ENCODE results near the gene MLXIP. TPM values are rescaled to one million over a fixed set of nuclear protein-coding genes. Genes with fewer than 3 reads are reported as not detected.

The MLXIP gene
- total RNA-seq, 6 donors from 2014 or later: 30.4 to 167 (median 55.0) TPM

- ATAC-seq (ENCODE audit: low FRiP score in 2 of 2): no peak
- peaks cover 2 to 20% (median 8%) of the 10 kb centered on the region in 4 donors for H3K4me1 ChIP-seq
- no peaks in the 10 kb centered on the region for H3K27me3 ChIP-seq
- H3K36me3 ChIP-seq: peaks cover 0 to 7% (median 0%) of the 10 kb centered on the region in 4 donors
- TF ChIP-seq POLR2AphosphoS5 (IDR thresholded peaks at IDR 0.05) (no peak), CTCF (IDR thresholded peaks at IDR 0.05) (no peak), POLR2A (IDR thresholded peaks at IDR 0.05) (no peak)
- no peak overlapping the region for H3K4me3 ChIP-seq
- WGBS, 2 donors: 92 to 93% methylated on average over 11 to 13 of the region's 13 CpGs
- no peak for DNase-seq
- no peaks in the 10 kb centered on the region for H3K9me3 ChIP-seq
- H3K27ac ChIP-seq: no peak overlapping the region
Observed at GRCh38 chr12:122030424-122031035, 48.0 kb upstream of the MLXIP start.

GRCh38 chr12:122031342-122032216 lies 47.0 kb upstream of the MLXIP start:
- TF ChIP-seq POLR2AphosphoS5 (IDR thresholded peaks at IDR 0.05) (no peak), CTCF (IDR thresholded peaks at IDR 0.05) (peak; percentile 65 to 82 (median 78))
- WGBS, 2 donors: 67 to 71% methylated on average over 14 to 21 of the region's 21 CpGs

GRCh38 chr12:122032580-122032979 lies 46.0 kb upstream of the MLXIP start:
- TF ChIP-seq POLR2AphosphoS5 (IDR thresholded peaks at IDR 0.05) (no peak), EP300 (IDR thresholded peaks at IDR 0.05) (no peak)
- Histone ChIP-seq H3K27me3 (no peaks in the 10 kb centered on the region), H3K27ac (no peak overlapping the region), H3K4me3 (no peak overlapping the region), H3K4me1 (peaks cover 2 to 27% (median 9%) of the 10 kb centered on the region in 4 donors), H3K9me3 (no peaks in the 10 kb centered on the region), H3K36me3 (peaks cover 0 to 27% (median 5%) of the 10 kb centered on the region in 4 donors)
- ATAC-seq (ENCODE audit: low FRiP score in 2 of 2) (no peak), DNase-seq (no peak)
- 90 to 91% methylated on average over 11 of the region's 11 CpGs for WGBS, 2 donors

More at GRCh38 chr12:122031342-122032216, 47.0 kb upstream of the MLXIP start:
- Histone ChIP-seq H3K36me3 (peaks cover 0 to 17% (median 5%) of the 10 kb centered on the region in 4 donors), H3K4me3 (no peak overlapping the region), H3K27ac (no peak overlapping the region), H3K27me3 (no peaks in the 10 kb centered on the region), H3K9me3 (no peaks in the 10 kb centered on the region), H3K4me1 (peaks cover 2 to 27% (median 9%) of the 10 kb centered on the region in 4 donors)
- ATAC-seq (ENCODE audit: low FRiP score in 2 of 2) (peak; percentile 38 to 71), DNase-seq (peak in 1 of 2 donors; percentile 49)

GRCh38 chr12:122035292-122035691 lies 43.3 kb upstream of the MLXIP start:
- H3K36me3 ChIP-seq: peaks cover 0 to 30% (median 5%) of the 10 kb centered on the region in 4 donors
- WGBS, 2 donors: 60 to 66% methylated on average over 8 of the region's 8 CpGs
- H3K4me1 ChIP-seq: peaks cover 2 to 16% (median 9%) of the 10 kb centered on the region in 4 donors
- H3K27me3 ChIP-seq: no peaks in the 10 kb centered on the region
- TF ChIP-seq EP300 (IDR thresholded peaks at IDR 0.05): no peak
- TF ChIP-seq CTCF (IDR thresholded peaks at IDR 0.05): no peak
- no peak for TF ChIP-seq POLR2AphosphoS5 (IDR thresholded peaks at IDR 0.05)
- no peak for TF ChIP-seq POLR2A (IDR thresholded peaks at IDR 0.05)
- peak in 1 of 2 donors; percentile 87 for ATAC-seq (ENCODE audit: low FRiP score in 2 of 2)
- H3K9me3 ChIP-seq: no peaks in the 10 kb centered on the region
- peak overlapping the region in 3 of 4 donors; percentile 4 to 35 (median 21) for H3K27ac ChIP-seq
- no peak overlapping the region for H3K4me3 ChIP-seq
- peak in 1 of 2 donors; percentile 86 for DNase-seq

GRCh38 chr12:122036153-122036552 lies 42.4 kb upstream of the MLXIP start:
- no peaks in the 10 kb centered on the region for H3K9me3 ChIP-seq
- DNase-seq: no peak
- H3K4me1 ChIP-seq: peaks cover 2 to 22% (median 9%) of the 10 kb centered on the region in 4 donors
- TF ChIP-seq CTCF (IDR thresholded peaks at IDR 0.05) (no peak), POLR2A (IDR thresholded peaks at IDR 0.05) (no peak), EP300 (IDR thresholded peaks at IDR 0.05) (no peak), POLR2AphosphoS5 (IDR thresholded peaks at IDR 0.05) (no peak)
- no peak for ATAC-seq (ENCODE audit: low FRiP score in 2 of 2)
- no peak overlapping the region for H3K4me3 ChIP-seq
- peaks cover 0 to 30% (median 5%) of the 10 kb centered on the region in 4 donors for H3K36me3 ChIP-seq
- H3K27me3 ChIP-seq: no peaks in the 10 kb centered on the region
- H3K27ac ChIP-seq: peak overlapping the region in 1 of 4 donors; percentile 21
- 80 to 92% methylated on average over 6 of the region's 6 CpGs for WGBS, 2 donors
